ENCODE measurements around the gene SH2D1B. TPM values are rescaled to one million over a fixed set of nuclear protein-coding genes. Genes with fewer than 3 reads are reported as not detected.
A peak's percentile ranks its signal among the peaks of the same experiment; 100 is the strongest.

The SH2D1B gene
- total and polyA plus RNA-seq, 10 of the 15 experiments (the other 5 are each of a cell fraction or from before 2014, with no cell fraction given): 0.18 TPM; not detected in 9

- TF ChIP-seq ZSCAN29 (IDR thresholded peaks at IDR 0.05): no peak
- no peak for TF ChIP-seq NR2C1 (IDR thresholded peaks at IDR 0.05)
- TF ChIP-seq HCFC1 (IDR thresholded peaks at IDR 0.05; ENCODE audit: low read length): no peak
- TF ChIP-seq RCOR1 (conservative IDR thresholded peaks at IDR 0.05; ENCODE audit: low read depth, low read length): no peak
- TF ChIP-seq ZNF274 (IDR thresholded peaks at IDR 0.05; ENCODE audit: insufficient read depth, insufficient read length): no peak
- peak; percentile 92 for TF ChIP-seq ZNF24 (IDR thresholded peaks at IDR 0.05)
- no peak for TF ChIP-seq NFYA (IDR thresholded peaks at IDR 0.05; ENCODE audit: borderline replicate concordance, low read depth, low read length)
- TF ChIP-seq FOXM1 (IDR thresholded peaks at IDR 0.05; ENCODE audit: low read depth, low read length): no peak
- TF ChIP-seq CREB1 (IDR thresholded peaks at IDR 0.05; ENCODE audit: low read depth): no peak
- no peak for TF ChIP-seq RFX5 (IDR thresholded peaks at IDR 0.05; ENCODE audit: low read depth, low read length)
- no peak for TF ChIP-seq MLLT1 (IDR thresholded peaks at IDR 0.05)
- peak; percentile 40; the same call in 1 of the 2 replicates for TF ChIP-seq NBN (IDR thresholded peaks at IDR 0.05)
- TF ChIP-seq POLR2A (IDR thresholded peaks at IDR 0.05; ENCODE audit: low read depth, low read length): no peak
- TF ChIP-seq MYC (IDR thresholded peaks at IDR 0.05; ENCODE audit: insufficient read depth, insufficient read length, insufficient replicate concordance, low read length, severe bottlenecking): no peak
- no peak for TF ChIP-seq E2F8 (IDR thresholded peaks at IDR 0.05; ENCODE audit: low read depth, partially characterized antibody)
- TF ChIP-seq REST (IDR thresholded peaks at IDR 0.05; ENCODE audit: low read depth, low read length): no peak
- TF ChIP-seq JUNB (IDR thresholded peaks at IDR 0.05): no peak
- no peak for TF ChIP-seq BHLHE40 (IDR thresholded peaks at IDR 0.05; ENCODE audit: borderline replicate concordance in 1 of 2, low read depth in 2 of 2, low read length in 1 of 2)
- no peak for TF ChIP-seq MEF2A (IDR thresholded peaks at IDR 0.05; ENCODE audit: insufficient read depth, low read depth, low read length)
- no peak for TF ChIP-seq ATF3 (IDR thresholded peaks at IDR 0.05; ENCODE audit: borderline replicate concordance, extremely low read depth, low read depth, low read length)
- TF ChIP-seq ELK1 (IDR thresholded peaks at IDR 0.05; ENCODE audit: low read depth, low read length): no peak
These were observed 20.0 kb downstream of the SH2D1B start (continued) for GRCh38 chr1:162391790-162392563.
